Occipital lobe (tissue), 2 donors: ENCODE data around the gene ING5. TPM values are rescaled to one million over a fixed set of nuclear protein-coding genes. Genes with fewer than 3 reads are reported as not detected.
"Not testable (repeated sequence)": the region's sequence is repeated elsewhere in the genome, so short reads cannot be mapped to it uniquely, and the experiment has no call there.

Experiments
- DNase-seq: peaks from one replicate; lab custom pipeline; 2025; lab: John Stamatoyannopoulos, UW
- total RNA-seq: library from RNA; depleted of rRNA; stranded (reverse); fragments of >200 nt; gene quantifications from one replicate; pipeline ENCODE4 v1.2.3, GENCODE V29; 2014

Gene ING5
- total RNA-seq, 1 donor from 2014 or later = 23.4 TPM

DNA sequence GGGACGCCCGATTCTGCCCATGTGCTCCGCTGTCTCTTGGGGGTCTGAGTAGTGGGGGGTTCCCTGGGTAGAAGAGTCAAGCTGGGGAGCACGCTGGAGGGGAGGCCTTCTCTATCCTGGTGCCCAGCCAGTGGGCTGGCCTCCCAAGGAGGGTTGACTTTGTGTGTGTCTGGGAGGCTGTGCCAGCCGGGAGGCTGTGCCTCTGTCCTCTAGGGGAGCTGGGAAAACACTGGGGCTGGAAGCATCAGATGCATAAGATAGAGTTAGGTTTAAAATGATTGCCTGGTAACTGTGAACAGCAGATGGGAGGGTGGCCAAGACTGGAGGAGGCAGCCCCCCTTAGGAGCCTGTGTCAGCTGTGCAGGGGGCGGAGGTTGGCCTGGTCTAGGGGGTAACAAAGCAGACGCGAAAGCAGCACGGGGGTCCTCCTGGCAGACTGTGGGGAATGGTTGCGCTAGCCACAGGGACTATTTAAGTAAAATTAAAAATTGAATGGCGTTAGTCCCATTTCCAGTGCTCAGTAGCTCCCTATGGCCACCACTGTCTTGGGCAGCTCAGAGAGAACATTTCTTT, 1.3 kb downstream of the ING5 start:
- DNase-seq = no peak

GRCh38 chr2:241706537-241706936, 4.7 kb downstream of the ING5 start:
- no peak for DNase-seq

GRCh38 chr2:241708879-241709278, 7.0 kb downstream of the ING5 start:
- no peak for DNase-seq

DNA sequence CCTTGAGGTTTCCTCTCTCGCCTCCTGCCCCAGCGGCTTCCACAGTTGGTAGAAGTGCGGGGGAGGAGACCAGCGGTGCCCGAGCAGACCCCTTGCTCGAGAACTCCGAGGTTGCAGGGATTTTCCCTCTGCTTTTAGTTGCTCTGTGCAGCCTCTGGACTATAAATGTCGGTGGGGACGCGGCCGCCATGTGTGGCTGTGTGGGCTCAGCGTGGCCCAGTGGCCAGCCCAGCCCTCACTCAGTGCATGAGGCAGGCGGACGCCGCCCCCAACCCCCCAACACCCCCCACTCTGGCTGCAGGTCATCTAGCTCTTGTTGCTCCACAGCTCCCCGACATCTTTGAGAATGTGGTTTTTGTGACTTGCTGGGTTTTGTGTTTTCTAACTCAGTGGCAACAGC, 17.3 kb downstream of the ING5 start:
- no peak for DNase-seq

DNA sequence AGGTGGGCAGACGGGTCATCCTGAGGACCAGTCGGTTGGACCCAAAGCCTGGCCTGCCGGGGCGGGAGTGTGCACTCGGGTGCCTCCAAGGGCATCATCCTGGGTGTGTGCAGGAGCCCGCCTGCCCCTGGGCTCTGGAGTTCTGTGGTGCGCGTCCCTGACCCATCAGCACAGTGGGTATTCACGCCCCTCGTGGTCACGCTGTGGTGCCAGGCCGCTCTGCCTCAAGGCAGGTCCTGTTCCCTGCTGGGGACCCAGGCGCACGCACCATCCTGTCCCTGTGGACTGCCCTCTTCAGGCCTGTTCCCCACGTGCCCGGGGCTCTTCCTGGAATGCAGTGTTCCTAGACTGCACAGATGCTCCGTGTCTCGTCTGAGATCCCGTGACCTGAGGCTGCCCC, 18.3 kb downstream of the ING5 start:
- DNase-seq = no peak

DNA sequence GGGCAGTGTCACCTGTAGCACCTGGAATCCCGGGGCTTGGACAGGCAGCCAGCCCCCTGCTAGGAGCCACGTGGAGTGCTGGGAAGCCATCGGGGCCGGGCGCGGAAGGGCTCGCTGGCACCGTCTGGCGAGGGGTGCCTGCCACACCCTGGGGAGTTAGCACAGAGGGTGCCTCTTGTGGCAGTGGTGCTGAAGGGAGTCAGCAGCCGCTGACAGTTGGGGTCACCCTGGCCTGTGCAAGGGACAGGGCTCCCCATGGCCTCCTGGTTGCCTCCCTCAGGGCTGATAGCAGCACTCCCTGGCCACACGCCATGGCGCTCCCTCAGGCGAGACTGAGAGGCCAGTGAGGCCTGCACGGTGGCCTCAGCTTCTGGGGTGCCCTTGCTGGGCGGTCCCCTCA, 18.7 kb downstream of the ING5 start:
- DNase-seq = no peak

- no peak for DNase-seq
These were observed 20.0 kb downstream of the ING5 start for GRCh38 chr2:241721852-241722251.

DNA sequence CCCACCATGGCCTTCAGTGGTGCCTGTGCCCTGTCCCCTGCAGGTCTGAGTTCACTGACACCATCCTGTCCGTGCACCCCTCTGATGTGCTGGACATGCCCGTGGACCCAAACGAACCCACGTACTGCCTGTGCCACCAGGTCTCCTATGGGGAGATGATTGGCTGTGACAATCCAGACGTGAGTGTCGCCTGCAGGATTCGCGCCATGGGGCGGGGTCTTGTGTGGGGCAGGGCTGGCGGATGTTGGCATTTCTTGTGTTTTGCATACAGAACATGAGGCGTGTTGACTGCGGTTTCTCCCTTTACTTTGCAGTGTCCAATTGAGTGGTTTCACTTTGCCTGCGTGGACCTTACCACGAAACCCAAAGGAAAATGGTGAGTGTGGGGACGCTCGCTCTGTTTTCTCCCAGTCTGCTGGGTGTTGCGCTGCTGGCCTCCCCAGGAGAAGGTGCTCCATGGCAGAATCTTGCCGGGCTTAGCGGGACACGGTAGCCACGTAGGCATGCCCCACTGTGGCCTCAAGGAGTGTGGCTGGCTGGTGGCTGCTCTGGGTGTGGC, 21.1 kb downstream of the ING5 start:
- no peak for DNase-seq

GRCh38 chr2:241724259-241724974, 22.6 kb downstream of the ING5 start:
- no peak for DNase-seq

GRCh38 chr2:241724975-241725870, 23.4 kb downstream of the ING5 start:
- no peak for DNase-seq

DNA sequence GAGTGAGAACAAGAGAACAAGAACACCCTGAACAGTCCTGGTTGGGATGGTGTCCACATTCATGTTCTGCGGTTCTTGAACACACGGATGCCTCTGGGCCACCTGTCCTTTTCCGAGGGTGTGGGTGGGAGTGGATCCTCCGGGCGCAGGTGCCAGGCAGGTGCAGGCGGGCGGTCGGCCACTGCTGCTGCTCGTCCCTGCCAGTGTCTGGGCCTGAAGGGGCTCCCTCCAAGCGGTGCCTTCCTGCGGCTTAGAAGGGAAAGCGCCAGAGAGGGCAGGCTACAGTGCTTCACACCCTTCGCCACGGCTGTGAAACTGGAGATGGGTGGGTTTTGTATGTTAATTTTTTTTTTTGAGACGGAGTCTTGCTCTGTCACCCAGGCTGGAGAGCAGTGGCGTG, 24.6 kb downstream of the ING5 start:
- no peak for DNase-seq

DNA sequence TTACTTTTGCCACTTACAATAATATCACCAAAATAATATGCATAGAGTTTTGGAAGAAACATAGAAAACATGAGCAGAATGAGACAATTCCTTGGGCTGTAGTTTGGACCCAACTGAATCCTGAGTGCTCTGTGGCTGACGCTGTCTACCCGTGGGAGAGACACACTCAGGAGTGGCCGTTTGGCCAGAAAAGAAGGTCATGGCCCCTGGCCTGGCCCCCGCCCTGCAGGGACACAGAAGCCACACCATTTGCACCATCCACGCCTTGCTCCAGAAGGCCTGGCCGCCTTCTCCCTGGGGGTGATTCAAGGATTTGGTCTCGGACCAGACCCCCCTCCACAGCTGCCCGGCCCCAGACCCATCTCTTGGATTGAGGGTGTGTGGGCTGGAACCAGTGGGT, 26.2 kb downstream of the ING5 start:
- DNase-seq = no peak

DNA sequence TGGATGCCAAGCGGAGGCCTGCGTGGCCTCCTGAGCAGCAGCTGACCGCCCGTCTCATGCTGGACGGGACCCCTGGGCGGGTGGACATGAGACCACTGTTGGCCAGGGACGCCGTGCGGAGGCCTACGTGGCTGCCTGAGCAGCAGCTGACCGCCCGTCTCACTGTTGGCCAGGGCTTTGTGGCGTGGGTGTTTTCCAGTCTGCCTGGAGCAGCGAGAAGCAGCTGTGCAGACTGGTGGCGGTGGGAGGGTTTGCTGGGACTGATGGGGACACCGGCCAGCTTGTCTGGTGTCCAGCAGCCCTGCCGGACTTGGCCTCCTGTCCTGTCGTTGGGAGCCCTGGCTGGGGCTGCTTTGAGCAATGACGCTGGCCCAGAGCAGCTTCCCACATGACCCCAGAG, 26.8 kb downstream of the ING5 start:
- peak; percentile 59 for DNase-seq

- no peak for DNase-seq
These were observed 28.0 kb downstream of the ING5 start for GRCh38 chr2:241729868-241730267.

DNA sequence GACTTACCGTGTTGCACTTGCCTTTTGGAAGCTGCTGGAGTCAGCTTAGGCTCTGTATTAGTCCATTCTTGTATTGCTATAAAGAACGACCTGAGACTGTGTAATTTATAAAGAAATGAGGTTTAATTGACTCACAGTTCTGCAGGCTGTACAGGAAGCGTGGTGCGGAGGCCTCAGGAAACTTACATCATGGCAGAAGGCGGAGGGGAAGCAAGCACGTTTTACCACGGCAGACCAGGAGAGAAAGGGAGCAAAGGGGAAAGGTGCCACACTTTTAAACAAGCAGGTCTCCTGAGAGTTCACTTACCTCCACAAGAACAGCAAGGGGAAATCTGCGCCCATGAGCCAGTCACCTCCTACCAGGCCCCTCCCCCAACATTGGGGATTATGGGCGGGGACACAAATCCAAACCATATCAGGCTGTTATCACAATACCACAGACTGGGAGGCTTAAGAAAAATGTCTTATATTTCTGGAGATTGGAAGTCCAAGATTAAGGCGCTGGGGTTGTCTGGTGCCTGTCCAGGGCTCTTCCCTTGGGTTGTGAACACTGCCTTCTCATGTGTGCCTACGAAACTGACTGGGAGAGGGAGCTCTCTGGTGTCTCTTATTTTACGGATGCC, 28.9 kb downstream of the ING5 start:
- DNase-seq = no peak

DNA sequence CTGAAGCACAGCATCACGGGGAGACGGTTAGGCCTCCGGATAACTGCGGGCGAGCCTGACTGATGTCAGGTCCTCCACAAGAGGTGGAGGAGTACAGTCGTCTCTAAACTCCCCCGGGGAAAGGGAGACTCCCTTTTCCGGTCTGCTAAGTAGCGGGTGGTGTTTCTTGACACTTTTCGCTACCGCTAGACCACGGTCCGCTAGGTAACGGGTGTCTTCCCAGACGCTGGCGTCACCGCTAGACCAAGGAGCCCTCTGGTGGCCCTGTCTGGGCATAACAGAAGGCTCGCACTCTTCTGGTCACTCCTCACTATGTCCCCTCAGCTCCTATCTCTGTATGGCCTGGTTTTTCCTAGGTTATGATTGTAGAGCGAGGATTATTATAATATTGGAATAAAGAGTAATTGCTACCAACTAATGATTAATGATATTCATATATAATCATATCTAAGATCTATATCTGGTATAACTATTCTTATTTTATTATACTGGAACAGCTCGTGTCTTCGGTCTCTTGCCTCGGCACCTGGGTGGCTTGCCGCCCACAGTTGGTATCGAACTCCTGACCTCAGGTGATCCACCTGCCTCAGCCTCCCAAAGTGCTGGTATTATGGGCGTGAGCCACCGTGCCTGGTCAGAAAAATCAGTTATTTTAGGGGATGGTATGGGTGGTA, 30.8 kb downstream of the ING5 start:
- not testable (repeated sequence) for DNase-seq

- DNase-seq = no peak
These were observed 31.8 kb downstream of the ING5 start for GRCh38 chr2:241733391-241734207.

DNA sequence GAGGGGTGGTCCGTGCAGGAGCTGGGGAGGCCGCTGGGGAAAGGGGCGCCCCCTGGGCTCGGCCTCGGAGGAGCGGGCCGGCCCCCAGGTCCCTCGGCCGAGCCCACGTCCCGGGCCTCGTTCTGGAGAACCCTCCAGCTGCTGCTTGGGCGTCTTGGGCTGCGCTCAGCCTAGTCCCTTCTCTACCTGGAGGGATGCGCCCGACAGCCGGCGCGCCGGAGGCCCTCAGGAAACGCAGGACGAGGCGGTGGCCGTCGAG, 32.3 kb downstream of the ING5 start:
- no peak for DNase-seq

DNA sequence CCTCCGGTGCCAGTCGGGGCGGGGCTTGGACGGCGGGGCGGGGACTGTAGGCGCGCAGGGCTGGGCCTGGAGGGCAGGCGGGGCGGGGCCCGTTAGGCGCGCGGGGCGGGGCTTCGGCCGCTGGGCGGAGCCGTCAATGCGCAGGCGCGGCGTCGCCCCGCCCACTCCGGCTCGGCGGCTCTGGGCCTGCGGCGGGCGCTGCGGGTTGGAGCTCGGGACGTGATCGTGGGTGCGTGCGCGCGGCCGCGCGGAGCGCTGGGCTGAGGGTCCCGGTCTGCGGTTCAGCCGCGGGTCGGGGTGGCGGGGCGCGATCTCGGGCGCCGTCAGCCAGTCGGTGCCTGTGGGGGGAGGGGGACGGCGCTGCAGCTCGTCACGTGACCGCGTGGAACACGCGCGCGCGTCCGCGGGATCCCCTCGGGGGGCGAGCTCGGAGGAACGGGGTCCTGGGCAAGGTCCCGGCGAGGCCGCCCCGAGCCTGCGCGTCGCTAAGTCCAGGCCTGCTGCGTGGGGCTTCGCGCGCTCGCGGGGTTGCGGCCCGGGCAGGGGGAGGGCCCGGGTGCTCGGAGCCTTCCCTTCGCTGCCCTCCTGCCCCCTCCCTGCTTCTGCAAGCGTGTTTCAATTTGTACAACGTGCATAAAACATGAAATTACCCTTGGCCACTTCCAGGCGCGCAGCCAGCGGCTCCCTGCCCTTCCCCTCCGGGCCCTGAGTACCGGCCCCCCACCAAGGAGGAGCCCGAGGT, 32.8 kb downstream of the ING5 start, which contains the start of gene D2HGDH:
Gene D2HGDH (plus strand): TSS at position 164 of the 742 bp plus-strand sequence. CDS start 595 bp downstream, outside the sequence.
- peak; percentile 82 for DNase-seq

DNA sequence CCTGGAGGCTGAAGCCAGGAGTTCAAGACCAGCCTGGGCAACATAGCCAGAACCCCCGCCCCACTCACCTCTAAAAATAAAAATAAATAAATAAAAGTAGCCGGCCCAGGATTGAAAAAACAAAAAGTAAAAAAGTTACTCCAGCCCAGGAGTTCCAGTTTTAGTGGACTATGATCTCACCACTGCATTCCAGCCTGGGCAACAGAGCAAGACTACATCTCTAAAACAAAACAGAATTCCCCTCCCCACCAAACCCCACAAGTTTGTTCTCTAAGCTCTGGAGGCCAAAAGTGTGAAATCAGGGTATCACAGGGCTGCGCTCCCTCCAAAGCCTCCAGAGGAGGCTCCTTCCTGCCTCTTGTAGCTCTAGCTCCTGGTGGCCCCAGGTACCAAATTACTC, 34.3 kb downstream of the ING5 start:
- no peak for DNase-seq
